GM12891 (cell line): Measurements from ENCODE around the gene INHBE.

ENCODE experiments used
- PAX5 ChIP-seq: IDR thresholded peaks from 2 replicates; pipeline ENCODE4 v1.6.1; 2011; ENCODE audit warnings: low read length, moderate library complexity, mild to moderate bottlenecking; ENCODE audit not compliant: insufficient read depth, severe bottlenecking
- POLR2A ChIP-seq: IDR thresholded peaks from 2 replicates; pipeline ENCODE4 v1.6.1; 2011; ENCODE audit warnings: low read depth, low read length, control low read depth
- POLR2AphosphoS5 ChIP-seq: IDR thresholded peaks from 2 replicates; pipeline ENCODE4 v1.6.1; 2011; ENCODE audit warnings: low read depth, low read length, control low read depth
- SPI1 ChIP-seq: IDR thresholded peaks from 2 replicates; pipeline ENCODE4 v1.6.1; 2011; ENCODE audit warnings: low read depth, low read length, control low read depth
- TAF1 ChIP-seq: IDR thresholded peaks from 2 replicates; pipeline ENCODE4 v1.6.1; 2011; ENCODE audit warnings: low read depth, low read length, control low read depth

DNA sequence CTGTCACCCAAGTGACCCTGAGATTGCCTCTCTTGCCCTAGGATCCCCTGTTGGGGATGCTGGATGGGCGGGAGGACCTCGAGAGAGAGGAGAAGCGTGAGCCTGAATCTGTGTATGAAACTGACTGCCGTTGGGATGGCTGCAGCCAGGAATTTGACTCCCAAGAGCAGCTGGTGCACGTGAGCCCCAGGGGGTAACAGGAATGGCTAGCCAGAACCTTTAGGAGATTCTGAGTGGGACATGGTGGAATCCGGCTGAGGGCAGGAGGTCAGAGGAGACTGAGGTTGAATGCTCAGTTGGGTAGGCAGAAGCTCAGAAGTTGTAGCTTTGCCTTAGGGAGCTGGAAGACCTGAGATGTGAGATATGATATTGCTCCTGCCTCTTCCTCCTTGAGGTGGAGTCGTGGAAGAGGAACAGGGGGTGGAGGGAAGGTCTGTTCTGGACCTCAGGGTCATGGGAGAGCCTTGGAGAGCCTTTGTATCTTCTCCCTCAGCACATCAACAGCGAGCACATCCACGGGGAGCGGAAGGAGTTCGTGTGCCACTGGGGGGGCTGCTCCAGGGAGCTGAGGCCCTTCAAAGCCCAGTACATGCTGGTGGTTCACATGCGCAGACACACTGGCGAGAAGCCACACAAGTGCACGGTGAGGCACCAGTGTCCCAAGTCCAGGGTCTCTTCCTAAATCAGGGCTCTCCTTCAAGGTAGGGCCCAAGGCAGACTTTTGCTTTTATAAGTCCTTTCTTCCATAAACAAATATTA, 10.8 kb downstream of the INHBE start:
- no peak for TF ChIP-seq TAF1
- no peak for TF ChIP-seq POLR2A
- TF ChIP-seq POLR2AphosphoS5 = no peak
- TF ChIP-seq PAX5 = no peak
- TF ChIP-seq SPI1 = no peak
